H9 (cell line): ENCODE data around the gene PNPO. TPM values are rescaled to one million over a fixed set of nuclear protein-coding genes. Genes with fewer than 3 reads are reported as not detected.

ENCODE experiments used
- DNase-seq: peaks from one replicate; pipeline ENCODE4 v3.0.0-alpha.2; 2017
- H2AFZ ChIP-seq: one replicate; pipeline ENCODE4 v1.6.1; 2013; ENCODE audit warnings: mild to moderate bottlenecking, low read length, control low read depth, moderate library complexity
- H2AK5ac ChIP-seq: 2 replicates; pipeline ENCODE4 v1.6.1; 2013; ENCODE audit warnings: low read length, control low read depth, mixed read lengths; ENCODE audit not compliant: insufficient read length
- H2BK120ac ChIP-seq: one replicate; pipeline ENCODE4 v1.6.1; 2013; ENCODE audit warnings: low read depth, mild to moderate bottlenecking, low read length, control low read depth, inconsistent platforms; ENCODE audit not compliant: poor library complexity, severe bottlenecking
- H2BK12ac ChIP-seq: 2 replicates; pipeline ENCODE4 v1.6.1; 2013; ENCODE audit warnings: low read length, control low read depth, mixed read lengths, low read depth; ENCODE audit not compliant: insufficient read length
- H2BK15ac ChIP-seq: 2 replicates; pipeline ENCODE4 v1.6.1; 2013; ENCODE audit warnings: low read depth, low read length, control low read depth
- H2BK20ac ChIP-seq: one replicate; pipeline ENCODE4 v1.6.1; 2013; ENCODE audit warnings: low read depth, mild to moderate bottlenecking, low read length, control low read depth, inconsistent platforms; ENCODE audit not compliant: poor library complexity, severe bottlenecking
- H2BK5ac ChIP-seq: 2 replicates; pipeline ENCODE4 v1.6.1; 2013; ENCODE audit warnings: low read length, control low read depth, mixed read lengths; ENCODE audit not compliant: insufficient read length
- H3K14ac ChIP-seq: 2 replicates; pipeline ENCODE4 v1.6.1; 2013; ENCODE audit warnings: low read length, control low read depth; ENCODE audit not compliant: insufficient read depth
- H3K18ac ChIP-seq: 2 replicates; pipeline ENCODE4 v1.6.1; 2013; ENCODE audit warnings: low read depth, mild to moderate bottlenecking, mixed read lengths, low read length, control low read depth; ENCODE audit not compliant: insufficient read length
- H3K23ac ChIP-seq: 2 replicates; pipeline ENCODE4 v1.6.1; 2013; ENCODE audit warnings: low read length, control low read depth, mixed read lengths, low read depth; ENCODE audit not compliant: insufficient read length
- H3K23me2 ChIP-seq: 2 replicates; pipeline ENCODE4 v1.6.1; 2013; ENCODE audit warnings: low read depth, mild to moderate bottlenecking, mixed read lengths, low read length, control low read depth; ENCODE audit not compliant: insufficient read length, poor library complexity, severe bottlenecking
- H3K27ac ChIP-seq: 2 replicates; pipeline ENCODE4 v1.5.1; 2013; ENCODE audit warnings: low read length, control low read depth, mixed read lengths, low read depth; ENCODE audit not compliant: insufficient read length
- H3K27me3 ChIP-seq: 2 replicates; pipeline ENCODE4 v1.6.1; 2013; ENCODE audit warnings: low read length, control low read depth, inconsistent platforms; ENCODE audit not compliant: insufficient read depth
- H3K4ac ChIP-seq: 2 replicates; pipeline ENCODE4 v1.6.1; 2013; ENCODE audit warnings: low read depth, mild to moderate bottlenecking, control low read depth, inconsistent platforms, low read length, moderate library complexity
- H3K4me1 ChIP-seq: 2 replicates; pipeline ENCODE4 v1.6.1; 2013; ENCODE audit warnings: low read length, control low read depth, inconsistent platforms; ENCODE audit not compliant: insufficient read depth
- H3K4me2 ChIP-seq: 2 replicates; pipeline ENCODE4 v1.6.1; 2013; ENCODE audit warnings: low read length, control low read depth, mixed read lengths; ENCODE audit not compliant: insufficient read length, insufficient read depth
- H3K56ac ChIP-seq: 2 replicates; pipeline ENCODE4 v1.6.1; 2013; ENCODE audit warnings: low read depth, mild to moderate bottlenecking, mixed read lengths, low read length, control low read depth; ENCODE audit not compliant: insufficient read length
- H3K79me1 ChIP-seq: 2 replicates; pipeline ENCODE4 v1.6.1; 2013; ENCODE audit warnings: low read depth, mild to moderate bottlenecking, moderate library complexity, low read length, control low read depth, inconsistent platforms; ENCODE audit not compliant: insufficient read depth, poor library complexity, severe bottlenecking
- H3K79me2 ChIP-seq: 2 replicates; pipeline ENCODE4 v1.6.1; 2013; ENCODE audit warnings: low read length, control low read depth, inconsistent platforms; ENCODE audit not compliant: insufficient read depth
- H3K9ac ChIP-seq: 2 replicates; pipeline ENCODE4 v1.6.1; 2013; ENCODE audit warnings: low read length, control low read depth, mixed read lengths; ENCODE audit not compliant: insufficient read length; ENCODE audit errors: extremely low read depth
- H3K9me3 ChIP-seq: one replicate; pipeline ENCODE4 v1.6.1; 2013; ENCODE audit warnings: low read depth, low read length, inconsistent platforms; ENCODE audit not compliant: control insufficient read depth
- H3T11ph ChIP-seq: one replicate; pipeline ENCODE4 v1.6.1; 2013; ENCODE audit warnings: mild to moderate bottlenecking, low read length, control low read depth, inconsistent platforms
- H4K20me1 ChIP-seq: one replicate; pipeline ENCODE4 v1.6.1; 2013; ENCODE audit not compliant: control insufficient read depth, insufficient read length, insufficient read depth
- H4K5ac ChIP-seq: 2 replicates; pipeline ENCODE4 v1.6.1; 2013; ENCODE audit warnings: low read depth, mild to moderate bottlenecking, mixed read lengths, low read length, control low read depth; ENCODE audit not compliant: insufficient read length
- H4K8ac ChIP-seq: replicated peaks from 2 replicates; pipeline ENCODE4 v1.6.1; 2013; ENCODE audit warnings: low read length, control low read depth, mixed read lengths, low read depth; ENCODE audit not compliant: insufficient read length
- H4K91ac ChIP-seq: 2 replicates; pipeline ENCODE4 v1.6.1; 2013; ENCODE audit warnings: low read depth, mild to moderate bottlenecking, moderate library complexity, mixed read lengths, low read length, control low read depth; ENCODE audit not compliant: insufficient read length
- H3K27ac Mint-ChIP-seq, 3 experiments: 2 replicates in 2 of 3; 3 replicates in 1 of 3; pipeline ENCODE4 v1.8.0; 2020 to 2021; ENCODE audit warnings: mixed read lengths in 3 of 3, mild to moderate bottlenecking in 1 of 3, moderate library complexity in 1 of 3
- H3K27me3 Mint-ChIP-seq: 2 replicates; pipeline ENCODE4 v1.8.0; 2021; ENCODE audit warnings: low read depth, mild to moderate bottlenecking, moderate library complexity, mixed read lengths
- H3K36me3 Mint-ChIP-seq, 3 experiments: 2 replicates in 2 of 3; 3 replicates in 1 of 3; pipeline ENCODE4 v1.8.0; 2020 to 2021; ENCODE audit warnings: low read depth in 3 of 3, mixed read lengths in 3 of 3; ENCODE audit not compliant: insufficient read depth in 1 of 3
- H3K4me1 Mint-ChIP-seq, 2 experiments: 2 replicates each; pipeline ENCODE4 v1.8.0; 2020; ENCODE audit warnings: mixed read lengths in 2 of 2
- H3K4me3 Mint-ChIP-seq, 2 experiments: 2 replicates in 1 of 2; 3 replicates in 1 of 2; pipeline ENCODE4 v1.8.0; 2020 to 2021; ENCODE audit warnings: mild to moderate bottlenecking in 2 of 2, mixed read lengths in 2 of 2, moderate library complexity in 1 of 2
- H3K9me3 Mint-ChIP-seq, 2 experiments: 2 replicates in 1 of 2; 3 replicates in 1 of 2; pipeline ENCODE4 v1.8.0; 2020; ENCODE audit warnings: mild to moderate bottlenecking in 2 of 2, mixed read lengths in 2 of 2, moderate library complexity in 1 of 2
- CTCF ChIP-seq: fragments of 200-600 bp; sonication (generic); conservative IDR thresholded peaks from 3 replicates; pipeline ENCODE4 v1.8.0; 2021; ENCODE audit warnings: antibody characterized with exemption, mild to moderate bottlenecking
- WGBS: extraction: QIAGEN DNeasy Blood & Tissue Kit; methylation state at CpG from one replicate; pipeline ENCODE4 v1.1.7; 2013; ENCODE audit warnings: missing lambda C conversion rate, low lambda C conversion rate, mixed read lengths; ENCODE audit not compliant: insufficient read length; ENCODE audit errors: extremely low coverage; 5-methylcytosine and 5-hydroxymethylcytosine counted together
- total RNA-seq: library from RNA; stranded (reverse); gene quantifications from 2 replicates; pipeline ENCODE4 v1.2.1, GENCODE V29; 2021

The PNPO gene
- total RNA-seq, 1 experiment from 2014 or later = 6.7 TPM

GRCh38 chr17:47927821-47928400 lies 13.5 kb upstream of the PNPO start:
- no peak overlapping the region for H2BK12ac ChIP-seq
- WGBS = no CpG with 5 or more reads among the region's 20 CpGs
- no peaks in the 10 kb centered on the region for H3K9me3 ChIP-seq
- H3K23ac ChIP-seq = no peak overlapping the region
- no peak for DNase-seq
- no peak overlapping the region for H2BK20ac ChIP-seq
- H3K27ac ChIP-seq = no peak overlapping the region
- H3K23me2 ChIP-seq = no peaks in the 10 kb centered on the region
- no peak overlapping the region for H3K9ac ChIP-seq
- H3K27me3 Mint-ChIP-seq = no peaks in the 10 kb centered on the region
- H4K8ac ChIP-seq = no peak overlapping the region
- no peak overlapping the region for H3K56ac ChIP-seq
- no peak overlapping the region for H3T11ph ChIP-seq
- no peaks in the 10 kb centered on the region for H3K27me3 ChIP-seq
- H3K4ac ChIP-seq = no peak overlapping the region
- no peak overlapping the region for H3K4me2 ChIP-seq
- no peak overlapping the region for H2BK5ac ChIP-seq
- H4K20me1 ChIP-seq = no peaks in the 10 kb centered on the region
- H3K4me3 Mint-ChIP-seq = no peak overlapping the region
- no peak overlapping the region for H2BK120ac ChIP-seq
- no peak overlapping the region for H2AFZ ChIP-seq
- no peaks in the 10 kb centered on the region for H3K4me1 ChIP-seq
- H3K27ac Mint-ChIP-seq = no peak overlapping the region
- no peak overlapping the region for H2BK15ac ChIP-seq
- no peaks in the 10 kb centered on the region for H3K79me2 ChIP-seq
- H4K91ac ChIP-seq = no peak overlapping the region
- no peak overlapping the region for H2AK5ac ChIP-seq
- no peak overlapping the region for H3K18ac ChIP-seq
- H4K5ac ChIP-seq = no peak overlapping the region
- H3K79me1 ChIP-seq = no peaks in the 10 kb centered on the region
- TF ChIP-seq CTCF = no peak
- H3K9me3 Mint-ChIP-seq = no peaks in the 10 kb centered on the region
- H3K36me3 Mint-ChIP-seq = peaks cover 13 to 48% (median 39%) of the 10 kb centered on the region in 3 experiments; a peak in 6 of 7 replicates
- H3K14ac ChIP-seq = no peak overlapping the region
- no peaks in the 10 kb centered on the region for H3K4me1 Mint-ChIP-seq
